GM10266 (cell line): Measurements from ENCODE around the gene LACRT.

Source experiments
- DNase-seq: peaks from one replicate; pipeline ENCODE4 v3.0.0; 2012; ENCODE audit errors: extremely low spot score
- CTCF ChIP-seq: IDR thresholded peaks from 2 replicates; pipeline ENCODE4 v1.5.1; 2012; ENCODE audit warnings: mild to moderate bottlenecking, low read depth; ENCODE audit not compliant: control insufficient read depth, insufficient read depth; ENCODE audit errors: missing control alignments

The LACRT gene

GRCh38 chr12:54601841-54602240, 32.9 kb downstream of the LACRT start:
- no peak for DNase-seq

GRCh38 chr12:54598970-54599369, 35.7 kb downstream of the LACRT start:
- no peak for TF ChIP-seq CTCF
- DNase-seq, result no peak

More at GRCh38 chr12:54601841-54602240, 32.9 kb downstream of the LACRT start:
- no peak for TF ChIP-seq CTCF

- TF ChIP-seq CTCF, result peak; percentile 83
- peak; percentile 65 for DNase-seq
Observed at GRCh38 chr12:54596526-54596946, 38.2 kb downstream of the LACRT start.

GRCh38 chr12:54595471-54595870, 39.2 kb downstream of the LACRT start:
- DNase-seq, result no peak
- TF ChIP-seq CTCF, result no peak

- no peak for DNase-seq
- no peak for TF ChIP-seq CTCF
Observed at GRCh38 chr12:54593725-54594124, 41.0 kb downstream of the LACRT start.

- no peak for TF ChIP-seq CTCF
- DNase-seq, result no peak
Observed at GRCh38 chr12:54593135-54593534, 41.6 kb downstream of the LACRT start.

GRCh38 chr12:54592316-54592715, 42.4 kb downstream of the LACRT start:
- no peak for TF ChIP-seq CTCF
- no peak for DNase-seq
